Activated naive CD4-positive, alpha-beta T cell treated with anti-CD3 and anti-CD28 coated beads, Interleukin-2, amount 50 U/mL, for 72 hours (primary cell): Measurements from ENCODE around the gene ADAMTS3. TPM values are rescaled to one million over a fixed set of nuclear protein-coding genes. Genes with fewer than 3 reads are reported as not detected.
A peak's percentile ranks its signal among the peaks of the same experiment; 100 is the strongest.

ENCODE experiments used
- ATAC-seq, 2 donors: fragments of 150-1000 bp; cut with Tn5 transposase; 2 replicates each; pipeline ENCODE4 v1.10.0; 2021; ENCODE audit warnings: mild to moderate bottlenecking in 2 of 2, moderate library complexity in 2 of 2
- DNase-seq, 2 donors: peaks; one replicate each; pipeline ENCODE4 v3.0.0; 2021 to 2022; ENCODE audit warnings: low spot score in 2 of 2
- H3K27ac Mint-ChIP-seq, 2 donors: one replicate each; pipeline ENCODE4 v1.8.0; 2022; ENCODE audit warnings: mild to moderate bottlenecking in 2 of 2, mixed read lengths in 2 of 2
- H3K36me3 Mint-ChIP-seq, 2 donors: one replicate each; pipeline ENCODE4 v1.8.0; 2022; ENCODE audit warnings: mixed read lengths in 2 of 2
- H3K9me3 Mint-ChIP-seq, 2 donors: one replicate each; pipeline ENCODE4 v1.8.0; 2022; ENCODE audit warnings: mixed read lengths in 2 of 2
- total RNA-seq, 2 donors: library from RNA; stranded (reverse); gene quantifications; one replicate each; pipeline ENCODE4 v1.2.3, GENCODE V29; 2022

ADAMTS3 gene
- total RNA-seq, 2 donors from 2014 or later = not detected

- no peak overlapping the region for H3K27ac Mint-ChIP-seq
- DNase-seq (no peak), ATAC-seq (no peak)
- no peaks in the 10 kb centered on the region for H3K9me3 Mint-ChIP-seq
- H3K36me3 Mint-ChIP-seq = no peaks in the 10 kb centered on the region
These were observed 216.3 kb downstream of the ADAMTS3 start for GRCh38 chr4:72352711-72353110.

GRCh38 chr4:72351521-72351920 is 217.5 kb downstream of the ADAMTS3 start:
- Mint-ChIP-seq H3K36me3 (no peaks in the 10 kb centered on the region), H3K9me3 (no peaks in the 10 kb centered on the region), H3K27ac (no peak overlapping the region)
- ATAC-seq (no peak), DNase-seq (no peak)

- ATAC-seq (no peak), DNase-seq (no peak)
- no peak overlapping the region for H3K27ac Mint-ChIP-seq
These were observed 220.3 kb downstream of the ADAMTS3 start for GRCh38 chr4:72348701-72349100.

GRCh38 chr4:72344418-72344817 is 224.6 kb downstream of the ADAMTS3 start:
- ATAC-seq (no peak), DNase-seq (no peak)
- H3K27ac Mint-ChIP-seq = no peak overlapping the region
- no peaks in the 10 kb centered on the region for H3K9me3 Mint-ChIP-seq
- H3K36me3 Mint-ChIP-seq = no peaks in the 10 kb centered on the region

More at GRCh38 chr4:72348701-72349100, 220.3 kb downstream of the ADAMTS3 start:
- Mint-ChIP-seq H3K9me3 (no peaks in the 10 kb centered on the region), H3K36me3 (no peaks in the 10 kb centered on the region)

- H3K36me3 Mint-ChIP-seq = no peaks in the 10 kb centered on the region
- no peak overlapping the region for H3K27ac Mint-ChIP-seq
- H3K9me3 Mint-ChIP-seq = no peaks in the 10 kb centered on the region
- DNase-seq = no peak
- ATAC-seq = no peak
These were observed 227.6 kb downstream of the ADAMTS3 start for GRCh38 chr4:72341432-72341820.

GRCh38 chr4:72340803-72341431 is 228.1 kb downstream of the ADAMTS3 start:
- Mint-ChIP-seq H3K27ac (no peak overlapping the region), H3K36me3 (no peaks in the 10 kb centered on the region), H3K9me3 (no peaks in the 10 kb centered on the region)
- ATAC-seq = no peak
- no peak for DNase-seq

- ATAC-seq (no peak), DNase-seq (no peak)
- no peaks in the 10 kb centered on the region for H3K9me3 Mint-ChIP-seq
- no peak overlapping the region for H3K27ac Mint-ChIP-seq
- H3K36me3 Mint-ChIP-seq = no peaks in the 10 kb centered on the region
These were observed 231.0 kb downstream of the ADAMTS3 start for GRCh38 chr4:72338060-72338459.

- Mint-ChIP-seq H3K36me3 (no peaks in the 10 kb centered on the region), H3K9me3 (no peaks in the 10 kb centered on the region), H3K27ac (no peak overlapping the region)
- no peak for ATAC-seq
- DNase-seq = no peak
These were observed 238.6 kb downstream of the ADAMTS3 start for GRCh38 chr4:72330381-72330780.

- Mint-ChIP-seq H3K9me3 (no peaks in the 10 kb centered on the region), H3K27ac (no peak overlapping the region), H3K36me3 (no peaks in the 10 kb centered on the region)
- DNase-seq = no peak
- no peak for ATAC-seq
These were observed 242.1 kb downstream of the ADAMTS3 start for GRCh38 chr4:72326692-72327632.

GRCh38 chr4:72325215-72325614 is 243.8 kb downstream of the ADAMTS3 start:
- H3K36me3 Mint-ChIP-seq = no peaks in the 10 kb centered on the region
- H3K9me3 Mint-ChIP-seq = no peaks in the 10 kb centered on the region
- no peak for ATAC-seq
- no peak for DNase-seq
- no peak overlapping the region for H3K27ac Mint-ChIP-seq

- no peak for DNase-seq
- Mint-ChIP-seq H3K27ac (no peak overlapping the region), H3K9me3 (no peaks in the 10 kb centered on the region), H3K36me3 (no peaks in the 10 kb centered on the region)
- no peak for ATAC-seq
These were observed 245.8 kb downstream of the ADAMTS3 start for GRCh38 chr4:72323227-72323626.

- H3K36me3 Mint-ChIP-seq = no peaks in the 10 kb centered on the region
- no peak overlapping the region for H3K27ac Mint-ChIP-seq
- no peak for ATAC-seq
- H3K9me3 Mint-ChIP-seq = no peaks in the 10 kb centered on the region
- DNase-seq = no peak
These were observed 248.6 kb downstream of the ADAMTS3 start for GRCh38 chr4:72320223-72320948.

GRCh38 chr4:72319601-72320021 is 249.4 kb downstream of the ADAMTS3 start:
- no peaks in the 10 kb centered on the region for H3K9me3 Mint-ChIP-seq
- no peaks in the 10 kb centered on the region for H3K36me3 Mint-ChIP-seq
- DNase-seq (no peak), ATAC-seq (peak; percentile 40 to 84)
- H3K27ac Mint-ChIP-seq = no peak overlapping the region

- ATAC-seq = no peak
- no peak for DNase-seq
- Mint-ChIP-seq H3K9me3 (no peaks in the 10 kb centered on the region), H3K27ac (no peak overlapping the region), H3K36me3 (no peaks in the 10 kb centered on the region)
These were observed 250.4 kb downstream of the ADAMTS3 start for GRCh38 chr4:72318421-72319170.

- Mint-ChIP-seq H3K9me3 (no peaks in the 10 kb centered on the region), H3K27ac (no peak overlapping the region), H3K36me3 (no peaks in the 10 kb centered on the region)
- ATAC-seq = no peak
- no peak for DNase-seq
These were observed 254.2 kb downstream of the ADAMTS3 start for GRCh38 chr4:72314869-72315268.

- Mint-ChIP-seq H3K27ac (no peak overlapping the region), H3K9me3 (no peaks in the 10 kb centered on the region), H3K36me3 (no peaks in the 10 kb centered on the region)
- DNase-seq (no peak), ATAC-seq (no peak)
These were observed 255.9 kb downstream of the ADAMTS3 start for GRCh38 chr4:72313121-72313520.
